Measurements from ENCODE around the gene OR5D18.

Gene OR5D18

DNA sequence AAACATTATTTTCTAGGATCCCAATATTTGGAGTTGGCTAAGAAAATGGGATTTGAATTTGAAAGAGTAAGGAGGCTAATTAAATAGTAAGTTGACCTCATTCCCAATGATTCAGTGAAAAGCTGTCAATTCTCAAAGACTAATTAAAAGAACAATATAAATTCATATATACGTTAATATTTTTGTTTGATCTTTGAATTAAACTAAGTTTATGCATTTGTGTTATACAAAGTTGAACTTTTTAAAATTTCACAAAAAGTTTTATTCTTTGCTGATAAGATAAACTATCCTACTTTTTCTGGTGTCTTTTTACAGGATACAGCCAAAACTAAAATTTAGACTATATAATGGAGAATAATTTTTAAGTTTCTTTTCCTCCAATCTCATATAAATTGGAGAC lies 8.4 kb upstream of the OR5D18 start, which contains the start of gene OR5L1:
Gene OR5L1 (plus strand): TSS at position 301 of the 400 bp plus-strand sequence. CDS start 100 bp downstream, outside the sequence.
- Histone ChIP-seq H3K27me3 (ENCODE audit: insufficient read depth, poor library complexity, severe bottlenecking) (no peaks in the 10 kb centered on the region), H3K27ac (replicated peaks) (no peak within 1 kb of the TSS), H3K4me3 (replicated peaks; ENCODE audit: insufficient read depth, low read length) (no peak within 1 kb of the TSS)
- no peak for DNase-seq (ENCODE audit: low read depth in 1 of 2, low spot score in 1 of 2)
- TF ChIP-seq, protein P1, sequence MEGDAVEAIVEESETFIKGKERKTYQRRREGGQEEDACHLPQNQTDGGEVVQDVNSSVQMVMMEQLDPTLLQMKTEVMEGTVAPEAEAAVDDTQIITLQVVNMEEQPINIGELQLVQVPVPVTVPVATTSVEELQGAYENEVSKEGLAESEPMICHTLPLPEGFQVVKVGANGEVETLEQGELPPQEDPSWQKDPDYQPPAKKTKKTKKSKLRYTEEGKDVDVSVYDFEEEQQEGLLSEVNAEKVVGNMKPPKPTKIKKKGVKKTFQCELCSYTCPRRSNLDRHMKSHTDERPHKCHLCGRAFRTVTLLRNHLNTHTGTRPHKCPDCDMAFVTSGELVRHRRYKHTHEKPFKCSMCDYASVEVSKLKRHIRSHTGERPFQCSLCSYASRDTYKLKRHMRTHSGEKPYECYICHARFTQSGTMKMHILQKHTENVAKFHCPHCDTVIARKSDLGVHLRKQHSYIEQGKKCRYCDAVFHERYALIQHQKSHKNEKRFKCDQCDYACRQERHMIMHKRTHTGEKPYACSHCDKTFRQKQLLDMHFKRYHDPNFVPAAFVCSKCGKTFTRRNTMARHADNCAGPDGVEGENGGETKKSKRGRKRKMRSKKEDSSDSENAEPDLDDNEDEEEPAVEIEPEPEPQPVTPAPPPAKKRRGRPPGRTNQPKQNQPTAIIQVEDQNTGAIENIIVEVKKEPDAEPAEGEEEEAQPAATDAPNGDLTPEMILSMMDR (IDR thresholded peaks at IDR 0.05; ENCODE audit: insufficient read depth, low read length), result no peak
- TF ChIP-seq POLR2AphosphoS5 (IDR thresholded peaks at IDR 0.05; ENCODE audit: low read depth), result no peak
- TF ChIP-seq SPI1 (IDR thresholded peaks at IDR 0.05; ENCODE audit: borderline replicate concordance, low read depth), result no peak
- TF ChIP-seq GABPA (IDR thresholded peaks at IDR 0.05; ENCODE audit: low read depth), result no peak
- TF ChIP-seq, protein P2, sequence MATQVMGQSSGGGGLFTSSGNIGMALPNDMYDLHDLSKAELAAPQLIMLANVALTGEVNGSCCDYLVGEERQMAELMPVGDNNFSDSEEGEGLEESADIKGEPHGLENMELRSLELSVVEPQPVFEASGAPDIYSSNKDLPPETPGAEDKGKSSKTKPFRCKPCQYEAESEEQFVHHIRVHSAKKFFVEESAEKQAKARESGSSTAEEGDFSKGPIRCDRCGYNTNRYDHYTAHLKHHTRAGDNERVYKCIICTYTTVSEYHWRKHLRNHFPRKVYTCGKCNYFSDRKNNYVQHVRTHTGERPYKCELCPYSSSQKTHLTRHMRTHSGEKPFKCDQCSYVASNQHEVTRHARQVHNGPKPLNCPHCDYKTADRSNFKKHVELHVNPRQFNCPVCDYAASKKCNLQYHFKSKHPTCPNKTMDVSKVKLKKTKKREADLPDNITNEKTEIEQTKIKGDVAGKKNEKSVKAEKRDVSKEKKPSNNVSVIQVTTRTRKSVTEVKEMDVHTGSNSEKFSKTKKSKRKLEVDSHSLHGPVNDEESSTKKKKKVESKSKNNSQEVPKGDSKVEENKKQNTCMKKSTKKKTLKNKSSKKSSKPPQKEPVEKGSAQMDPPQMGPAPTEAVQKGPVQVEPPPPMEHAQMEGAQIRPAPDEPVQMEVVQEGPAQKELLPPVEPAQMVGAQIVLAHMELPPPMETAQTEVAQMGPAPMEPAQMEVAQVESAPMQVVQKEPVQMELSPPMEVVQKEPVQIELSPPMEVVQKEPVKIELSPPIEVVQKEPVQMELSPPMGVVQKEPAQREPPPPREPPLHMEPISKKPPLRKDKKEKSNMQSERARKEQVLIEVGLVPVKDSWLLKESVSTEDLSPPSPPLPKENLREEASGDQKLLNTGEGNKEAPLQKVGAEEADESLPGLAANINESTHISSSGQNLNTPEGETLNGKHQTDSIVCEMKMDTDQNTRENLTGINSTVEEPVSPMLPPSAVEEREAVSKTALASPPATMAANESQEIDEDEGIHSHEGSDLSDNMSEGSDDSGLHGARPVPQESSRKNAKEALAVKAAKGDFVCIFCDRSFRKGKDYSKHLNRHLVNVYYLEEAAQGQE (IDR thresholded peaks at IDR 0.05; ENCODE audit: insufficient replicate concordance, low read depth), result no peak

DNA sequence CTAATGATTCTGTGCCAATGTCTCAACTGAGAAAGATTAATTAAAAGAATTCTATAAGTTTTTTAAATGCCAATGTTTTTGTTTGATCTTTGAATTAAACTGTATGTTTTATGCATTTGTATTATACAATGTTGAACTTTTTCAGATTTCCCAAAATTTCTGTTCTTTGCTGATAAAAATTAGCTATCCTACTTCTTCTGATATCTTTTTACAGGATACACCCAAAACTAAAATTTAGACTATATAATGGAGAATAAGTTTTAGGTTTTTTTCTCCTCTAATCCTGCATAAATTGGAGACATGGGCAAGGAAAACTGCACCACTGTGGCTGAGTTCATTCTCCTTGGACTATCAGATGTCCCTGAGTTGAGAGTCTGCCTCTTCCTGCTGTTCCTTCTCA lies 7.5 kb downstream of the OR5D18 start, which contains the start of gene OR5L2:
Gene OR5L2 (plus strand): TSS at position 301 of the 400 bp plus-strand sequence. CDS start 0 bp downstream, at position 301.
- no peaks in the 10 kb centered on the region for H3K27me3 ChIP-seq (ENCODE audit: insufficient read depth, poor library complexity, severe bottlenecking)
- no peak within 1 kb of the TSS for H3K4me3 ChIP-seq (replicated peaks; ENCODE audit: insufficient read depth, low read length)
- TF ChIP-seq GABPA (IDR thresholded peaks at IDR 0.05; ENCODE audit: low read depth) (no peak), POLR2AphosphoS5 (IDR thresholded peaks at IDR 0.05; ENCODE audit: low read depth) (no peak)
- no peak within 1 kb of the TSS for H3K27ac ChIP-seq (replicated peaks)
- no peak for DNase-seq (ENCODE audit: low read depth in 1 of 2, low spot score in 1 of 2)

DNA sequence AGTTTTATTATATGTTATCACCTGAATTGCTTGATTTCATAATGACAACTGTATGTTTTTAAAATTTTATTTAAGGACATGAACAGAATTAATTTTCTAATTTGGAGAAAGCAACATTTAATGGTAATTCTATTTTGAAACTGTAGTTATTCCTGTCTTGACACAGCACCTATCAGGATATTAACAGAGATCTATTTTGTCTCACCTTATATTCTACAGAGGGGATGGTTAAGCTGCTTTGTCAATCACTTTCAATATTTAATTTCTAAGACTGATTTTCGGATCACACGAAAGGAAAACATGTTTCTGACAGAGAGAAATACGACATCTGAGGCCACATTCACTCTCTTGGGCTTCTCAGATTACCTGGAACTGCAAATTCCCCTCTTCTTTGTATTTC lies 19.0 kb downstream of the OR5D18 start, which contains the start of gene OR5D16:
Gene OR5D16 (plus strand): TSS at position 301 of the 400 bp plus-strand sequence. CDS start 0 bp downstream, at position 301.
- no peak for DNase-seq (ENCODE audit: low read depth in 1 of 2, low spot score in 1 of 2)
- TF ChIP-seq, protein P1 (IDR thresholded peaks at IDR 0.05; ENCODE audit: insufficient read depth, low read length), result no peak
- no peak for TF ChIP-seq POLR2AphosphoS5 (IDR thresholded peaks at IDR 0.05; ENCODE audit: low read depth)
- Histone ChIP-seq H3K27ac (replicated peaks) (no peak within 1 kb of the TSS), H3K4me3 (replicated peaks; ENCODE audit: insufficient read depth, low read length) (no peak within 1 kb of the TSS), H3K27me3 (ENCODE audit: insufficient read depth, poor library complexity, severe bottlenecking) (no peaks in the 10 kb centered on the region)

- DNase-seq (ENCODE audit: low read depth in 1 of 2, low spot score in 1 of 2), result no peak
- Histone ChIP-seq H3K4me3 (replicated peaks; ENCODE audit: insufficient read depth, low read length) (no peak overlapping the region), H3K27ac (replicated peaks) (no peak overlapping the region), H3K27me3 (ENCODE audit: insufficient read depth, poor library complexity, severe bottlenecking) (no peaks in the 10 kb centered on the region)
- TF ChIP-seq GABPA (IDR thresholded peaks at IDR 0.05; ENCODE audit: low read depth) (no peak), POLR2AphosphoS5 (IDR thresholded peaks at IDR 0.05; ENCODE audit: low read depth) (no peak), SPI1 (IDR thresholded peaks at IDR 0.05; ENCODE audit: borderline replicate concordance, low read depth) (no peak)
- TF ChIP-seq, protein P1 (IDR thresholded peaks at IDR 0.05; ENCODE audit: insufficient read depth, low read length), result no peak
- TF ChIP-seq, protein P2 (IDR thresholded peaks at IDR 0.05; ENCODE audit: insufficient replicate concordance, low read depth), result no peak
These were observed 28.0 kb downstream of the OR5D18 start for GRCh38 chr11:55847453-55847852.
